BE2C (cell line): ENCODE measurements around the gene RAB43.
"Not testable (repeated sequence)": the region's sequence is repeated elsewhere in the genome, so short reads cannot be mapped to it uniquely, and the experiment has no call there.

Source experiments
- DNase-seq: peaks from one replicate; pipeline ENCODE4 v3.0.0-alpha.2; 2020
- H3K27me3 ChIP-seq: fragments of 250-450 bp; sonication (Bioruptor Pico); 2 replicates; pipeline ENCODE4 v1.5.1; 2020; ENCODE audit warnings: mild to moderate bottlenecking
- H3K36me3 ChIP-seq: fragments of 250-450 bp; sonication (Bioruptor Pico); 2 replicates; pipeline ENCODE4 v1.5.1; 2020; ENCODE audit warnings: mild to moderate bottlenecking
- H3K4me1 ChIP-seq: fragments of 250-450 bp; sonication (Bioruptor Pico); 2 replicates; pipeline ENCODE4 v1.5.1; 2020
- H3K4me3 ChIP-seq: 2 replicates; pipeline ENCODE4 v1.5.1; 2011; ENCODE audit warnings: low read depth, low read length
- H3K9me3 ChIP-seq: fragments of 250-450 bp; sonication (Bioruptor Pico); 2 replicates; pipeline ENCODE4 v1.5.1; 2020
- CTCF ChIP-seq: IDR thresholded peaks from 2 replicates; pipeline ENCODE4 v1.5.1; 2012; ENCODE audit warnings: mild to moderate bottlenecking, low read depth, low read length

Gene RAB43

GRCh38 chr3:129117134-129117533 is 4.5 kb downstream of the RAB43 start:
- no peak for TF ChIP-seq CTCF
- no peaks in the 10 kb centered on the region for H3K36me3 ChIP-seq
- no peak overlapping the region for H3K4me3 ChIP-seq
- DNase-seq, result no peak
- H3K27me3 ChIP-seq, result no peaks in the 10 kb centered on the region
- H3K4me1 ChIP-seq, result peaks cover 5% of the 10 kb centered on the region; the same call in 1 of the 2 replicates
- no peaks in the 10 kb centered on the region for H3K9me3 ChIP-seq

- no peak for TF ChIP-seq CTCF
- no peaks in the 10 kb centered on the region for H3K36me3 ChIP-seq
- no peaks in the 10 kb centered on the region for H3K9me3 ChIP-seq
- H3K27me3 ChIP-seq, result no peaks in the 10 kb centered on the region
- DNase-seq, result no peak
- H3K4me3 ChIP-seq, result no peak overlapping the region
- peaks cover 5% of the 10 kb centered on the region; the same call in 1 of the 2 replicates for H3K4me1 ChIP-seq
Observed at GRCh38 chr3:129116482-129116946, 5.1 kb downstream of the RAB43 start.

- no peak overlapping the region for H3K4me3 ChIP-seq
- no peak for DNase-seq
- H3K27me3 ChIP-seq, result no peaks in the 10 kb centered on the region
- no peaks in the 10 kb centered on the region for H3K4me1 ChIP-seq
- no peaks in the 10 kb centered on the region for H3K36me3 ChIP-seq
- TF ChIP-seq CTCF, result no peak
- no peaks in the 10 kb centered on the region for H3K9me3 ChIP-seq
Observed at GRCh38 chr3:129114455-129114854, 7.1 kb downstream of the RAB43 start.

GRCh38 chr3:129112308-129113052 is 9.1 kb downstream of the RAB43 start:
- no peak for TF ChIP-seq CTCF
- Histone ChIP-seq H3K27me3 (no peaks in the 10 kb centered on the region), H3K4me1 (no peaks in the 10 kb centered on the region), H3K4me3 (no peak overlapping the region), H3K36me3 (no peaks in the 10 kb centered on the region), H3K9me3 (no peaks in the 10 kb centered on the region)
- DNase-seq, result no peak

GRCh38 chr3:129111076-129111780 is 10.4 kb downstream of the RAB43 start:
- not testable (repeated sequence) for H3K4me3 ChIP-seq, H3K27me3 ChIP-seq, DNase-seq, H3K36me3 ChIP-seq, H3K9me3 ChIP-seq, H3K4me1 ChIP-seq

- no peaks in the 10 kb centered on the region for H3K9me3 ChIP-seq
- H3K36me3 ChIP-seq, result no peaks in the 10 kb centered on the region
- no peaks in the 10 kb centered on the region for H3K4me1 ChIP-seq
- H3K4me3 ChIP-seq, result no peak overlapping the region
- H3K27me3 ChIP-seq, result no peaks in the 10 kb centered on the region
- TF ChIP-seq CTCF, result no peak
- DNase-seq, result no peak
Observed at GRCh38 chr3:129107793-129108192, 13.8 kb downstream of the RAB43 start.
